ENCODE data around the gene ADAMTS16. TPM values are rescaled to one million over a fixed set of nuclear protein-coding genes. Genes with fewer than 3 reads are reported as not detected.

The ADAMTS16 gene
- total and polyA plus RNA-seq, 9 of the 15 experiments (the other 6 are each of a cell fraction or from before 2014, with no cell fraction given): not detected

GRCh38 chr5:5330728-5331452, 190.8 kb downstream of the ADAMTS16 start:
- in situ Hi-C loops (cut with MboI): no loop called here
- peaks cover 17 to 44% of the 10 kb centered on the region in 2 experiments for H3K27me3 ChIP-seq (ENCODE audit: control insufficient read depth in 2 of 2, insufficient read depth in 2 of 2, low read length in 2 of 2)
- no peak overlapping the region for H3K27ac ChIP-seq (ENCODE audit: extremely low read depth, low read depth, low read length)
- H4K20me1 ChIP-seq (replicated peaks; ENCODE audit: control insufficient read depth, insufficient read depth, low read length): no peaks in the 10 kb centered on the region
- no peak overlapping the region for H2AFZ ChIP-seq (ENCODE audit: low read depth, low read length)
- H3K36me3 ChIP-seq (ENCODE audit: control insufficient read depth, insufficient read depth, low read length): no peaks in the 10 kb centered on the region
- no peaks in the 10 kb centered on the region for H3K79me2 ChIP-seq (ENCODE audit: control insufficient read depth, insufficient read depth, low read length)
- H3K9me3 ChIP-seq (replicated peaks; ENCODE audit: control insufficient read depth, insufficient read depth, low read depth, low read length): no peaks in the 10 kb centered on the region
- H3K9me1 ChIP-seq (ENCODE audit: control insufficient read depth, insufficient read depth, low read length): no peaks in the 10 kb centered on the region
- no peak for FAIRE-seq
- no peak for ATAC-seq
- no TSS peak for BruUV-seq (replicated peaks)
- ChIA-PET CTCF (ENCODE audit: low intra/inter-chr PET ratio) (no interaction called here), POLR2A (interaction anchor here (0.9 to 1.0 kb wide), 2 partner anchors 9 to 44 kb away, joined by 4 read pairs; no protein-coding TSS in a partner anchor)
- H3K4me3 ChIP-seq: no peak overlapping the region
- intact Hi-C loops (cut with micrococcal nuclease): no loop called here
- WGBS (ENCODE audit: insufficient coverage, low coverage, missing lambda C conversion rate): 1% methylated on average over 4 of the region's 4 CpGs
- no peaks in the 10 kb centered on the region for H3K4me1 ChIP-seq (replicated peaks in 1 of 2; ENCODE audit: control insufficient read depth in 2 of 2, insufficient read depth in 2 of 2, low read length in 2 of 2)
- H3K9ac ChIP-seq (ENCODE audit: insufficient read depth in 1 of 2, low read depth in 2 of 2, low read length in 2 of 2): no peak overlapping the region
- no peak for DNase-seq (ENCODE audit: extremely low read depth in 1 of 4, low spot score in 3 of 4)
- no peak overlapping the region for H3K4me2 ChIP-seq (ENCODE audit: insufficient read depth, low read length)
- TF ChIP-seq TAF9B (IDR thresholded peaks at IDR 0.05; ENCODE audit: partially characterized antibody): no peak
- TF ChIP-seq, protein P1, sequence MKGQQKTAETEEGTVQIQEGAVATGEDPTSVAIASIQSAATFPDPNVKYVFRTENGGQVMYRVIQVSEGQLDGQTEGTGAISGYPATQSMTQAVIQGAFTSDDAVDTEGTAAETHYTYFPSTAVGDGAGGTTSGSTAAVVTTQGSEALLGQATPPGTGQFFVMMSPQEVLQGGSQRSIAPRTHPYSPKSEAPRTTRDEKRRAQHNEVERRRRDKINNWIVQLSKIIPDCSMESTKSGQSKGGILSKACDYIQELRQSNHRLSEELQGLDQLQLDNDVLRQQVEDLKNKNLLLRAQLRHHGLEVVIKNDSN (CRISPR knock-in tag; IDR thresholded peaks at IDR 0.05): no peak
- TF ChIP-seq ZNF324 (CRISPR knock-in tag; IDR thresholded peaks at IDR 0.05): no peak
- TF ChIP-seq HINFP (tag; conservative IDR thresholded peaks at IDR 0.05; ENCODE audit: low read depth): no peak
- TF ChIP-seq, protein P2, sequence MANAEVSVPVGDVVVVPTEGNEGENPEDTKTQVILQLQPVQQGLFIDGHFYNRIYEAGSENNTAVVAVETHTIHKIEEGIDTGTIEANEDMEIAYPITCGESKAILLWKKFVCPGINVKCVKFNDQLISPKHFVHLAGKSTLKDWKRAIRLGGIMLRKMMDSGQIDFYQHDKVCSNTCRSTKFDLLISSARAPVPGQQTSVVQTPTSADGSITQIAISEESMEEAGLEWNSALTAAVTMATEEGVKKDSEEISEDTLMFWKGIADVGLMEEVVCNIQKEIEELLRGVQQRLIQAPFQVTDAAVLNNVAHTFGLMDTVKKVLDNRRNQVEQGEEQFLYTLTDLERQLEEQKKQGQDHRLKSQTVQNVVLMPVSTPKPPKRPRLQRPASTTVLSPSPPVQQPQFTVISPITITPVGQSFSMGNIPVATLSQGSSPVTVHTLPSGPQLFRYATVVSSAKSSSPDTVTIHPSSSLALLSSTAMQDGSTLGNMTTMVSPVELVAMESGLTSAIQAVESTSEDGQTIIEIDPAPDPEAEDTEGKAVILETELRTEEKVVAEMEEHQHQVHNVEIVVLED (CRISPR knock-in tag; IDR thresholded peaks at IDR 0.05): no peak
- no peak for TF ChIP-seq ZNF146 (CRISPR knock-in tag; IDR thresholded peaks at IDR 0.05; ENCODE audit: unreplicated experiment)
- TF ChIP-seq SMAD1 (IDR thresholded peaks at IDR 0.05; ENCODE audit: low read depth, low read length, partially characterized antibody): no peak
- TF ChIP-seq, protein P3, sequence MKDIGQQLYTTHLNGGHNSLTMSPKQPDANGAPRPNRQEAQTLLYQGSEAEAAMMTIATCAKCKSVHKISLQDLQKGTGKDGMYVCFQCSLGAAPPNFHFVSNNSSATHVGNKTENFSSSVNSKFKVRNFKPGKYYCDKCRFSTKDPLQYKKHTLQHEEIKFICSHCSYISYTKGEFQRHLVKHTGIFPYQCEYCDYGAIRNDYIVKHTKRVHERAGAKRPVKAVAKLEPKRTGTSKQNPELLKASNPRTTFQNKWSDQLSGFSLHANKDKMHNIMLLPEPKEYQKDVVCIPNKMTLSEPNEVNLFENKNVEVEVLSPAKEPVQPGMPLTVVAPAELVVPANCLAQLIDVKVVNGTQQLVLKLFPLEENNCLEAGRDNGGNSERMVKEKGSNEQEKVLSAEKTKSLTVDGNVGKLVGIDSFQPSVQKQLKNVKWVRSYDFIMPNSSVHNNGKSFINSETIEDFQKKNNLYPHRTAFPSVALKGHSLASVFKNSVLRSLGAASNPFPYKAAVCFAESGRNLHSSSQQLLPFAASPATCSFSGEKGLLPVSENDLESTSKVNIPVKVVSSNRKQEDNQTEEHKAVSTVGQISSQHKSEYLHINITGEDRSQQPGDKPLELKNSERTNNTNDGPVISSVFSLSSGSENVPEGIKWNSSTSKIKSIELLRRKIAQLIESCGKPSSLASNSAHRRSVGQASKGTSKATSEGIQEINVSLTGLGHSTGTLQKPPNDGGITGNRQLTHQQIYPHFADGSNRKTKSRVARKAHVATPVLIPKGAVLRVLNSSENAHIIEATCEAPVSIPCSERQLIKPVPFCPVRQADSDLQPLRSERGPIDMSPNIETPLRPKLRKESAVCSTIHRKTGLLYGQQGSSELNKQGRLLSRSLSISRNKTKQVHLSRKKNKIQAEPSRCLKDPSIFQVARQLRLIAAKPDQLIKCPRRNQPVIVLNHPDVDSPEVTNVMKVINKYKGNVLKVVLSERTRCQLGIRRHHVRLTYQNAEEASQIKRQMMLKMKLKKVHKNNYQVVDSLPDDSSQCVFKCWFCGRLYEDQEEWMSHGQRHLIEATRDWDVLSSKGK (CRISPR knock-in tag; IDR thresholded peaks at IDR 0.05): no peak
- TF ChIP-seq NELFE (IDR thresholded peaks at IDR 0.05; ENCODE audit: insufficient read depth, insufficient read length): no peak
- no peak for TF ChIP-seq ZKSCAN8 (CRISPR knock-in tag; IDR thresholded peaks at IDR 0.05)
- TF ChIP-seq SREBF1 (IDR thresholded peaks at IDR 0.05; ENCODE audit: borderline replicate concordance, low read depth, low read length): no peak
- TF ChIP-seq CSDE1 (IDR thresholded peaks at IDR 0.05): no peak
- TF ChIP-seq ZNF551 (CRISPR knock-in tag; IDR thresholded peaks at IDR 0.05): no peak
